SK-MEL-5 (cell line): ENCODE results near the gene CFTR. TPM values are rescaled to one million over a fixed set of nuclear protein-coding genes. Genes with fewer than 3 reads are reported as not detected.

Source experiments
- DNase-seq: peaks from one replicate; pipeline ENCODE4 v3.0.0-alpha.2; 2016; ENCODE audit warnings: low read depth, low spot score
- in situ Hi-C: cut with HindIII; loops from 2 replicates; pipeline ENCODE4 v1.10.0; 2016; ENCODE audit warnings: low sequenced_read_pairs, high pct_unique_total_duplicates, low pct_unique_long_range_greater_than_20kb
- total RNA-seq: library from RNA; depleted of rRNA; stranded (reverse); fragments of >200 nt; shearing (Covaris generic); gene quantifications from 2 replicates; pipeline ENCODE4 v1.2.3, GENCODE V29; 2014

The CFTR gene
- total RNA-seq, 1 experiment from 2014 or later, result 0.53 TPM

DNA sequence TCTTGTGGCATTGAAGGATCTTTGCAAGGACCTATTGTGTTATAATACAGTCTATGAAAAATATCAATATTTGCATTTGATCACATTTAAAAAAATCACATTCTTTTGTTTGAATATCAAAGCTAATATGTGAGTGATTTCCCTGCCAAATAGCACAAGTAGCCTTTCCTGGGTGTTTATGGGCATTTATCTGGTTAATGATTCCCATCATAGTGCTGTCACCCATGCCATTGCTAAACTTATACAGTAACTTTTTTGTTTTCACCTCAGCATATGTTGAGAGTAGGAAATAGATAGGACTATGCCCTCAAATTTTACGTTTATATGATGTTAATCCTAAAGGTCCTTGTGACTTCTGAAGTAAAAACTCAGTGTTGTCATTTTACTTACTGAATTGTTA is 136.9 kb downstream of the CFTR start:
- in situ Hi-C loops, result no loop called here
- no peak for DNase-seq

DNA sequence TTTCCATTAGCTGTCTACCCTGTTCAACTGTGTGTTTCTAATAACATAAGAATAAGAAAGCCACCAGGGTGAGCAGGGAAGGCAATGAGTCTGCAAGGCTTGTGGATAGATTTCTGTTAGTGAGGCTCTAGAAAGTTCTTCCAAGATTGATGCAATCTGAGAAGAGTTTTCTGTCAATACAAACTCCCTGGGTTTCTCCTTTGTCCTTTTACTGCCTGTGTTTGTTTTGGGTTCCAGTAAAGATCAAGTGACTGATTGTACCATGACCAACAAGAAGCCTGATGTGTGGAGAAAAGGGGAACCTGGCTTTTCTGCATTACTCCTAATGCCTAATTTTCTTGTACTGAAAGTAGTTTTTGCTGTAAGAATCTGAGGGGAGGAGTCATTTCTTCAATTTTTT is 139.9 kb downstream of the CFTR start:
- in situ Hi-C loops, result no loop called here
- no peak for DNase-seq

DNA sequence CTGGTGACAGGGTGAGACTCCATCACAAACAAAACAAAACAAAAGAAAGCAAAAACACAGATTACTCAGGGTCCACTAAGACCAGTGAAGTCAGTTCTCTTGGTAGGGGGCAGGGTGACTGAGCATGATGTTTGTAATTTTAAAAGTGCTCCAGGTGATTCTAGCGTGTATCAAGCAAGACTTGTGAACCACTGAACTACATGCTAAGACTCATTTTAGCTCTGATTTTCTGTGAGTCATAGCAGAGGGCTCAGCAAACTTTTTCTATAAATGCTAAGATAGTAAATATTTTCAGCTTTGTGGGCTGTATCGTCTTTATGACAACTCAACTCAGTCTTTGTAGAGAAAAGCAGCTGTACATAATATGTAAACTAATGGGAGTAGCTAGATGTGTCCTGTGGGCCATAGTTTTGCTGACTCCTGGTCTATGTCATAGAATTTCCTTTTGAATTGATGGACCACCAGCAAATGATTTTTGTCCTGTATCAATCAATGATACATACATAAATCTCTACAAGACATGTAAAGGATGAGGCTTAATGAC is 141.3 kb downstream of the CFTR start:
- DNase-seq, result no peak
- in situ Hi-C loops, result no loop called here

DNA sequence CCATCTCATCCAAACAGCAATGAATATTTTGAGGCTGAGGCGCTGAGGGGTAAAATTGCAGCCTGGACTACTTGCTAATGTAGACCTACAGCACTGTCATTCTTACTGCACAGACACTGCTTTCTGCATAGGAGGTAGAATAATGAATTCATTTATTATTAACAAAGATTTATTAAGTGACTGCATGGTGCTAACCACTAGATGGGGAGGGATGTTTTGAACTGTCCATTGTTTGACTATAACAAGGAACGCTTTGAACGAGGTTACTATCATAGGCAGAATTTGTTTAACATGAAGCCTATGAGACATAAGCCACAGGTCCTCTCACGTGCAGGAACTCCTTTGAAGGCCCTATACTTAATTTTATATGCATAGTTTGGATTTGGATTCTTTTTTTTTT is 143.8 kb downstream of the CFTR start:
- in situ Hi-C loops, result no loop called here
- DNase-seq, result peak; percentile 83

DNA sequence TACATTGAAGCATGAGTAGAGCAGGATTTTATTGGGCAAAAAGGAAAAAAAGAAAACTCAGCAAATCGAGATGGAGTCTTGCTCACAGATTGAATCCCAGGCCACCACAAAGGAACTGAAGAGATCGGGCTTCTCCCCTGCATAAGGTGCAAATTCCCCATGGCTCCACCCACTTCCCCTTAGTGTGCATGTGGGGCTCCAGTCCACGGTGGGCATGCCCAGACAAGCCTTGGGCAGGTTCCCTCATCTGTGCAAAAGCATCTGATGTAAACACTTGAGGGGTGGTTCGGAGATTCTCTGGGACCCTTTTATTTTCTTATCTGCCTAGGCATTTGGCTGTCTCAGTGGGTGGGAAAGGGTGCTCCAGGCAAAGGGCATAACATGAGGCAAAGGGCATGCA is 150.7 kb downstream of the CFTR start:
- in situ Hi-C loops, result no loop called here
- DNase-seq, result no peak

DNA sequence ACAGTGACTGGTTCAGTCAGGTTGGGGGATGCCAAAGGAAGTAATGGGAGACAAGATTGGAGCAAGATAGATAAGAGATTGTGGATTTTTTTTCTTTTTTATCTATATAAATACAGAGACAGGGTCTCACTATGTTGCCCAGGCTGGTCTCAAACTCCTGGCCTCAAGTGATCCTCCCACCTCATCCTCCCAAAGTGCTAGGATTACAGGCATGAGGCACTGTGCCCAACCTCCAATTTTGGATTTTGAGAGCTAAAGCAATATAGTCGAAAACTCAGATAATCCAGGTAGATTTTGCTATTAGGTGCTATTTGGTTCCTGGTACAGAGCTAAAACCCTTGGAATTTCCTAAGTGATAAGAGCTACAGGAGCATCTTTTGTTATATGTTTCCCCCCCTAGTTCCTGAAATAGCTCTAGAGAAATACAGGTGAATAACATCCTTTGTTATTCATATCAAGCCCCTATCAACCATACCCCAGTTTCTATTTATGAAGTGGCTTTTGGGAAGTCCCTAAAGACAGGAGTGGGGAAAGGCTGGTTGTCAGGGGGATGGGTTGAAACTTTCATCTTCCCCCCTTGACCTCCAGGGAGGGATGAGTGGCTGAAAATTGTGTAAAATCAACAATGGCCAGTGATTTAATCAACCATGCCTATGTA is 151.2 kb downstream of the CFTR start:
- no peak for DNase-seq
- in situ Hi-C loops, result no loop called here

DNA sequence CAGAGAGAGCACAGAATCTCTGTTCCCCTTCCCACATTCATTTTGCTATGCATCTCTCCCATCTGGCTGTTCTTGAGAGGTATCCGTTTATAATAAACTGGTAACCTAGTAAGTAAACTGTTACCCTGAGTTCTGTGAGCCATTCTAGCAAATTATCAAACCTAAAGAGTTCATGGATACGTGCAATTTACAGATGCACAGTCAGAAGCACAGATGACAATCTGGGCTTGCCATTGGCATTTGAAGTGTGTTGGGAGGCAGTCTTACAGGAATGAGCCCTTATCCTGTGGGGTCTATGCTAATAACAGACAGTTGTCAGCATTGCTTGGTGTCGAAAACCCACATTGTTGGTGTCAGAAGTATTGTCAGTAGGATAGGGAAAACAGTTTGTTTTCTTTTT is 151.8 kb downstream of the CFTR start:
- in situ Hi-C loops, result no loop called here
- DNase-seq, result no peak

DNA sequence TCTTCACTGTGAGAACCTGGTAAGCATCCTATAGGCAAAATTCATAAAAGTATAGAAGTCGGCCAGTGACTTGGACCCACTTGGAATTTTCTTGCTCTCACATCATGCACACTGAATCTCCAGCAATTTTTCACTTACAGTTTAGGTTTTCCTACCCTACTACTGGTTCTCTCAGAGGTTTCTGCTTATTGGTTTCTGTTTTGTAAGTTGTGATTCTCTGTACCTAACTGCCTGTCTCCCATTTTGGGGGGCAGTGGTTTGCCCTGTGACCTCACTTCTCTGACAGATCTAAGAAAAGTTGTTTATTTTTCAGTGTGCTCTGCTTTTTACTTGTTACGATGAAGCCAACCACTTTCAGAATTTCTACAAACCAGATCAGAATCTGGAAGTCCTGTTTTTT is 158.1 kb downstream of the CFTR start:
- in situ Hi-C loops, result no loop called here
- no peak for DNase-seq

DNA sequence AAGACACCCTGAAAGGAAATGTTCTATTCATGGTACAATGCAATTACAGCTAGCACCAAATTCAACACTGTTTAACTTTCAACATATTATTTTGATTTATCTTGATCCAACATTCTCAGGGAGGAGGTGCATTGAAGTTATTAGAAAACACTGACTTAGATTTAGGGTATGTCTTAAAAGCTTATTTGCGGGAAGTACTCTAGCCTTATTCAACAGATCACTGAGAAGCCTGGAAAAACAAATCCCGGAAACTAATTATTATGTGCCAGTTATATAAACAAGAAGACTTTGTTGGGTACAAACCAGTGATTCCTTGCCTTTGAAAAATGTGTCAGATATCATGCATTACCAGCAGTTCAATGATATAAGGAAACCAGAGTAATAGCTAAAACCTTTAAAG is 160.1 kb downstream of the CFTR start:
- DNase-seq, result no peak
- in situ Hi-C loops, result no loop called here

DNA sequence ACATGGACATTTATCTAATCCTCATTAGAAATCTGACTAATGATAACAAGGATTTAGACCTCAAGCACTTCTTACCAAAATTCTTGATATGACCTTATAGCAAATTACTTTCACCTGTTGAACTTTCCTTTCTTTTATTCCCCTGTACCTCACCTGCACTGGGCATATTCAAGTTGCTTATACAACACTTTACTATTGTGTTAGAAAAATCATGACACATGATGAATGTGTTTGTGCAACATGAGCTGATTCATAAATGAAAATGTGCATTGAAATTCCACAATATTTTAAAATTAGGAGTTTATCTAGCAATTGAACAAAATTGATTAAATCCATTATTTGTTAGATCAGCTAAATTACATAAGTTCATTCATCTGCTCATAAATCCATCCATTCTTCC is 160.6 kb downstream of the CFTR start:
- in situ Hi-C loops, result no loop called here
- DNase-seq, result no peak

DNA sequence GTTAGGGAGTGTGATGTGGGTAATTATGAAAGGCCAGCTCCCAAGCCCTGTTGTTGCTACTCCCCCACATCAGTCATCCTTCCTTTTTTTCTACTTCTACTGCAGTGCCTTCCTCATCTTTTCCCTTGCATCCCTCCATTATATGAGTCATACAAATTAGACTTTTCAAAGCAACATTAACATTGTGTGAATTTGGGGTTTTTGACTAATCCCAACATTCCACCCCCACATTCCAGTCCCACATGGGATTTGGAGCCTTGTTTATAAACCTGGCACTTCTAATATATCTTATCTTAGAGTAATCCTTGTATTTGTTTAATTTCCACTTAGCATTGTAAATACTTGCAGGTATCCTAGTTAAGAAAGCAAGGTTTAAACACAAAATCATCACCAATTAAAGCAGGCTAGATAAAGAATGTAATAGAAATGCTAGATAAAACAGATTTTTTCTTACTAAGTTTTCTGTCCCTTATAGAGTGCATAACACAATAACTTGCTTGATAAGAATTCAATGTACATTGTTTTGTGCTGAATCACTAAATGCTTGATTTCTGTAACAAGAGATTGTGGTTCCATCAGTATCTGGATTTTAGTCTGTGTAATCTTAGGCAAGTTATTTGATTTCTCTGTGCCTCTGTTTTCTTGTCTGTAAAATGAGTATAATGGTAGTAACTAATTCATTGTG is 165.8 kb downstream of the CFTR start:
- DNase-seq, result no peak
- in situ Hi-C loops, result no loop called here

DNA sequence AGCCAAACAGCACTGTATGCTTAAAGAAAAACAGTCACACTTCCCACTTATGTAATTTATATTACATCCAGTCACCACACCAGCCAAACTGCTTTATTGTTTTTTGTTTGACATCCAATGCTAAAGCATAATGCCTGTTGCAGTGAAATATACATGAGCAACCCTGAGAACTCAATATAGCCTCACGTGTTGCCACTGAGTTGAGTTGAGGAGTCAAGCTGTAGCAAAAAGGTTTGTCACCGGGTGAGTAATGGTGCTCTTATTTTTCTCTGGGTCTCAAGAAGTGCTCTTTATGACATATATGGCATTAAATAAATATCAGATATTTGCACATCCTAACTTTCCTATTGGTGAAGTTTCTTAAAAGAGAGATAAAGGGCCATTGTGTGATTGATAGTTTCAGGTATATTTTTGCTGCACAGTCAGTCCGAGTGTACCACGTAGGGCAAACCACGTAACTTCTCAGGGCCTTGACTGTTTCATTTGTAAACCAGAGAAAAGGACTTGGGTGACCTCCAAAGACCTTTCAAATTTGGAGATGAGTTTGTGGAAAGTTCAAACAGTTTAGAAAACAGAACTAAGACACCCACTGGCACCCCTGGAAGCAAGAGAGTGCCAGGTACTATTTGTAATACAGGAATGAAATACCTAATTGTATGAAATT is 168.5 kb downstream of the CFTR start:
- DNase-seq, result no peak
- in situ Hi-C loops, result no loop called here

DNA sequence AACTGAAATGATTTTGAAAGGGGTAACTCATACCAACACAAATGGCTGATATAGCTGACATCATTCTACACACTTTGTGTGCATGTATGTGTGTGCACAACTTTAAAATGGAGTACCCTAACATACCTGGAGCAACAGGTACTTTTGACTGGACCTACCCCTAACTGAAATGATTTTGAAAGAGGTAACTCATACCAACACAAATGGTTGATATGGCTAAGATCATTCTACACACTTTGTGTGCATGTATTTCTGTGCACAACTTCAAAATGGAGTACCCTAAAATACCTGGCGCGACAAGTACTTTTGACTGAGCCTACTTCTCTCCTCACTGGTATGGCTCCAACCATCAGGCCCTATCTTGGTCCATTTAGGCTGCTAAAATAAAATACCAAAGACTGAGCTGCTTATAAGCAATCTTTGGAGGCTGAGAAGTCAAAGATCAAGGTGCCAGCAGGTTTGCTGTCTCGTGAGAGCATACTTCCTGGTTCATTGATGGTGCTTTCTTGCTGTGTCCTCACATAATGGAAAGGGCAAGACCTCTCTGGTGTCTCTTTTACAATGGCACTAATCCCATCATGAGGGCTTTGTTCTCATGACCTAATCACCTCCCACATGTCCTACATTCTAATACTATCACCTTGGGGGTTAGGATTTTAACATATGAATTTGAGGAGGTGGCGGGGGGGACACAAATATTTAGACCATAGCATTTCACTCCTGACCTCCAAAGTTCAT is 173.3 kb downstream of the CFTR start:
- in situ Hi-C loops, result no loop called here
- no peak for DNase-seq

DNA sequence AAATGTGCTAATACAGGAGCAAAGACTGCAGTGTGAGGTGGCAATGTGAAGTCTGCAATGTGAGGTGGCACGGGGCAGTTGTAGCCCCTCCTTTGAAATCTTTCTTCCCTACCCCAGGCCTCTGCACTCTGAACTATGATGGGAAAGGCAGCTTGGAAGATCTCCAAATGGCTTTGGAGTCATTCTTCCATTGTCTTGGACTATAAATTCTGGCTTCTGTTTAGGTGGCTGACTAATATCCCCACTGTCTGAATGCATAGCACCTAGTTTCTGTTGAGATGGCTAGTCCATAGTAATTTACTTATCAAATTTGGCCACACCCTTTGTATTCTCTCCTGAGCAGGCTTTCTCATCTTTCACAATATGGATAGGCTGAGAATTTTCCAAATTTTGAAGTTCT is 175.0 kb downstream of the CFTR start:
- no peak for DNase-seq
- in situ Hi-C loops, result no loop called here

DNA sequence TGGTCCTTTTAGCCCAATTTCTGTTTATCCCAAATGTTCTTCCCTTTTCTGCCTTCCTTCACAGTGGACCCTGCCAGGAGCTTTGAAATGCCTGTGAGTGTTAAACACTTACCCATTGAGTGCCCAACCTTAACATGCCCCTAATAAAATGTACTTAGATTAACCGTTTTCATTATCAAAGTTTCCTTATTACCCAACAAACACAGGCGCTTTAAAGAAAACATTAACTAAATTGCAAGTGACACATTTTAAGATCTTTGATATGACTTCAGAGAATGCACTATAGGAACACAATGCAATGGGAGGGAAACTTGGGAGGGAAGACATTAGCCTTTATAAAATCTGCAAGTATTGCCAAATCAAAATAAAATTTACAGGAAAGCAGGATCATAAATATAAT is 177.0 kb downstream of the CFTR start:
- in situ Hi-C loops, result no loop called here
- DNase-seq, result no peak

DNA sequence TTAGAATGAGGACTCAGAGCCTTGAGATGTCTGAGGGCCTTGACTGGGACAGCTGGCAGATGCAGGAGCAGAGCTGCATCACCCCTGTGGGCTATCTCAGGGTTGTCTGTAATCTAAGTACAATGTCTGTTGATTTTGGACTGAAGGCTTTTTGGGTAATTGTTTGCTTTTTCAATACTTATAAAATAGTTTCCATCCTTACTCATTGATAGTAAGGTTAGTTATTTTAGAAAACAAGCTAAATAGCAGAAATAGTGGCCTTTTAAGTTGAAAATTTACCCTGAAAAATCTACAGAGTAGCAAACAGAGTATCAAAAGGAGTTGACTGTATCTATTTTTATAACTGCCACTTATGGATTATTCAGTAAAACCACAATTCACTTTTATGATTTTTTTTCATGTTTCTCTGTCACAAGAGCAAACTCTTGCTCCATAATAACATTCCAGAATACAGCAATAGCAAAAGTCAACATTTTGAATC is 179.7 kb downstream of the CFTR start:
- no peak for DNase-seq
- in situ Hi-C loops, result no loop called here

DNA sequence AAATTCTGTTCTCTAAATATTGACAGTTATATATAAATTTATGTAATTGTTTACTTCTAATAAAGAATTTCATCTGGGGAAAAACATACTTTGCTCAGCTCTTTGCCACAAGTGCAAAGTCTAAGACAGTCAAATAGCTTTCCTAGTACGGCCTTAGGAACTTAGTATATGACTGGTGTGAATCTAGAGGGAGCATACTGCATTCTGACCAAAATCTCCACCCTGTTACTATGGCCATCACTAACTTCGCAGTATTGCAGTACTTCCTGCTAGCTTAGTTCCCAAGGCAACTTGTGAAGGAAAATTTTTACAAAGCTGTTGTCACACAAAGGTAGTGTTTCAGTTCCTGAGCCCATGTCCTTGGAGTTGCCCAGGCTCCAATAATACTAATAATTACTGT is 181.5 kb downstream of the CFTR start:
- no peak for DNase-seq
- in situ Hi-C loops, result no loop called here

DNA sequence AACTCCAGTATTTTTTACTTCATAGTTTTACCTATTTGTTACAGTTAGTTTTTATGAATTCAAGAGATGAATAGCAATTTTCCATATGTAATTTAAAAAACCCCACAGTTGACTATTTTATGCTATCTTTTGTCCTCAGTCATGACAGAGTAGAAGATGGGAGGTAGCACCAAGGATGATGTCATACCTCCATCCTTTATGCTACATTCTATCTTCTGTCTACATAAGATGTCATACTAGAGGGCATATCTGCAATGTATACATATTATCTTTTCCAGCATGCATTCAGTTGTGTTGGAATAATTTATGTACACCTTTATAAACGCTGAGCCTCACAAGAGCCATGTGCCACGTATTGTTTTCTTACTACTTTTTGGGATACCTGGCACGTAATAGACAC is 184.2 kb downstream of the CFTR start:
- in situ Hi-C loops, result no loop called here
- DNase-seq, result no peak
